ENCODE measurements around the gene LAMA5.

LAMA5 gene

DNA sequence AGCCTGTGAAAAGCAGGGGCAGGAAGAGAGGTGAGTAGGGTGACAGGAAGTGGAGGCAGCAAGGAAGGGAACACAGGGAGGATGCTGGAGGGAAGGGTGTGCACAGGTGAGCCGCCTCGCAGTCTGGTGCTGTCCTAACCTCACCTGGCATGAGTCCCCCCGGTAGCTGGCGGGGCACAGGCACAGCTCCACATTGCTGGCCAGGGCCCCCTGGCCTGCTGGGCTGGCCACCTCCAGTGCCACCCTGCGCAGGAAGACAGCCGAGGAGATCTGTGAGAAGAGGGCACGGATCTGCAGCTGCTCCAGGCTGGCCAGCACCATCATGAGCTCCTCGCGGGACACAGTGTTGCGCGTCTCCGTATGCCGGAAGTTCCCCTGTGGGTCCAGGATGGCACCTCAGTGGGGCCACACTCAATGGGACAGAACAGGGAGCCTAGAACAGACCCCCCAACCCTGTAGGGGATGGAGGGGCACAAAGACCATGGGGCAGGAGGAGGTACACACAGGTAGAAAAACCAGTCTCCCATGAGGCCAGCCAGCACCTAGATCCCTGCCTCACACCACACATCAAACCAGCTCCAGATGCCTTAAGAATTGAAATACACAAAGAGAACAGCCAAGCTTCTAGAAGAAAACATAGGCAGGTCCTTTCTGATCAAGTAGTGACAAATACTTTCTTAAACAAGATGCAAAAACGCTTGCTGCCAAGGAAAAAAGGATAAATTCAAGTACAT is 41.8 kb downstream of the LAMA5 start:
- DNase-seq = no peak

DNA sequence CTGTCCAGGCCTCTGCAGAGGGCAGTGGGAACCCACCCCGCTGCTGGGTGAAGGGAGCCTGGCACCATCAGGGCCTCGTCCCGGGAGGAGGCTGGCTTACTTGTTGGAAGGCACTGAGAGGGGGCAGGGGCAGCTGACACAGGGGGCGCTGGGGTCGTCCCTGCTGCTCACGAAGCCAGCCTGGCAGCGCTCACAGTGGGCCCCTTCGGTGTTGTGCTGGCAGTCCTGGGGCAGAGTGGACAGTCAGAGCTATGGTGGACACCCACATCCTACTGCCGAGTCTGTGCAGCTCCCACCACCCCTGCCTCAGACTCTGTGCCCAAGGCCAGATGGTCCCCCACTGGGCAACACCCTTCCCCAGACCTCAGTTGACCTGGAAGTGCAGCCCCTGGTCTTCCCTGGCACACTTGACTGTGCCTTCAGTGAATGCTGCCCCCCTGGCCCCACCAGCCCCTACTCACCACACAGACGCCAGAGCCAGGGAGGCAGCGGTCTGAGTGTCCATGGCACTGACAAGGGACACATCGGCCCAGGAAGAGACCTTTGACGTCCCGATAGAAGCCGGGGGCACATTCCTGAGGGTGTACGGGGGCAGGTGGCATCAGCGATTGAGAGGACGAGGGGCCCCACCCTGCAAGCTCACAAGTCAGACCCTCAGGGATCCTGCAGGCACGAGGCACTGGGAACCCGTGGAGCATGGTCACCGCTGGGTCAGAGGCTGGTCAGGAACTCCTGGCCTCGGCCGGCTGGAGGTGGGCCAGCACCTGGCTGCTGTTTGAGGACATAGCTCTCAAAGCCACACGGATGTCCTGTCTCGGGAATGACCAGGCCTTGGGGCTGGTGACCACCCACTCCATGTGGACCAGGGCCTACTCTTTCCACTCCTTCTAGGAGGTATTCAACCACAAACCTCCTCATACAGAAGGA is 42.9 kb downstream of the LAMA5 start:
- no peak for DNase-seq

DNA sequence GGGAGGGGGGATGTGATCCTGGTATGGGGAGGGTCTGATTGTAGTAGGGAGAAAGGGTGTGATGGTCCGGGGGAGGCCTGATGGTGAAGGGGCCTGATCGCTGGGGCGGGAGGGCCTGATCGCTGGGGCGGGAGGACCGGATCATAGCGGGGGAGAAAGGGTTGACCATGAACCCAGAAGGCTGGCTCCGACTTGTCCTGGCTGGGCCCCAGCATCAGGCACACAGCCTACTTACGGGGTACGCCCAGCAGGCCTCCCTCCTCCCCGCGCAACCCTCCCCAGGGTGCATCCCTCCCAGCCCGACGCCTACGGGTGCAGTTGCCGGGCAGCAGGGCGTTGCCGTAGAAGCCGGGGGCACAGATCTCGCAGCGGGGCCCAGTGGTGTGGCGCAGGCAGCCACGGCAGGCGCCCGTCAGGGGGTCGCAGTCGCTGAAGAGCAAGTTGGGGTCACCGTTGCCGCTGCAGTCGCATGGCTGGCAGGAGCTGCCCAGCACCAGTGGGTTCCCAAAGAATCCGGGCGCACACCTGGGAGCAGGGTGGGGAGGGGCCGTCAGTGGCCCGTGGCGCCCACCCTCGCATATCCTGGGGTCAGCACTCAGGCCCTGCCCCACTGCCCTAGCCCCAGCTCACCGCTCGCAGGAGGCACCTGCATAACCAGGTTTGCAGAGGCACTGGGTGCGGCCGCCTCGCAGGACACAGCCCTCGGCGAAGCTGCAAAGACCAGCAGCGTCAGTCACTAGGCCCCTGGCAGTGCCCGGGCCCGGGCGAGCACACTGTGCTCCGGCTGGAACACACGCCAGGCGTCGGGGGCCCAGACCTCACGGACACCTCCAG is 43.7 kb downstream of the LAMA5 start:
- no peak for DNase-seq

DNA sequence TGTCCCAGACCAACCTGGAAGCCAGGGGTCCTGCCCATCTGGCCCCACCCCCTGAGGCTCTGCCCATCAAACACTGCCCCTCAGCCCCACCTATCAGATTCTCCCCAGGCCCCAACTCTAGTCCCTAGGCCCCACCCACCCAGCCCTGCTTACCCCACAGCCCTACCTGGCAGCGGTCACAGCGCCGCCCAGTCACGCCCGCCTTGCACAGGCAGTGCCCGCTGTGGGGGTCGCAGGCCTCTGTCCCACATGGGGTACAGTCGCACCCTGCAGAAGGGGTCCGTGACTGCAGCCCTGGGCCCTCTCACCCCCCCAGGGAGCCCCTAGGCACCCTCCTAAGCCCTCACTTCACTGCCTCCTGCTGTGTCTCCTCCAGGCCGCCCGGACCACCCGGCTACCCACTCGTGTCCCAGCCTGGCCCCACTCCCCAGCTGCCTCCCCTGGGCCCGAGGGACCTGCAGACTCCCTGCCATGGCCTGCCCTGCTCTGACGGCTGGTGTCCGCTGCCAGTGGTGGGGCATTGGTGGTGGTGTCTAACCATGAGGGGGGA is 44.5 kb downstream of the LAMA5 start:
- DNase-seq = no peak

DNA sequence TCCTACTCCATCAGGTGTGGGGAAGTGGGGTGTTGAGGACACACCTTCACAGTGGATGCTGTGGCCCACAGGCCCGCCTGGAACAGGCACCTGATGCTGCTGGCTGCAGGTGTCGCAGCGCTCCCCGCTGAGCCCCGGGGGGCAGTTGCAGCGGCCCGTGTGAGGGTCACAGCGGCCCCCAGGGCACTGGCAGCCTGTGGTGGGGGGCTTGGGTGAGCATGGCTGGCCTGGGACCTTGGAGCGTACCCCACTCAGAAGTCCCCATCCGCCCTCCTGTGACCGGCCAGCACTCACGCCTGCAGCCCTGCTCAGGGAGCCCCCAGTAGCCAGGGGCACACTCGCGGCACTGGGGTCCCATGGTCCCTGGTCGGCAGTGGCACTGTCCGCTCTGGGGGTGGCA is 45.1 kb downstream of the LAMA5 start:
- DNase-seq = no peak

DNA sequence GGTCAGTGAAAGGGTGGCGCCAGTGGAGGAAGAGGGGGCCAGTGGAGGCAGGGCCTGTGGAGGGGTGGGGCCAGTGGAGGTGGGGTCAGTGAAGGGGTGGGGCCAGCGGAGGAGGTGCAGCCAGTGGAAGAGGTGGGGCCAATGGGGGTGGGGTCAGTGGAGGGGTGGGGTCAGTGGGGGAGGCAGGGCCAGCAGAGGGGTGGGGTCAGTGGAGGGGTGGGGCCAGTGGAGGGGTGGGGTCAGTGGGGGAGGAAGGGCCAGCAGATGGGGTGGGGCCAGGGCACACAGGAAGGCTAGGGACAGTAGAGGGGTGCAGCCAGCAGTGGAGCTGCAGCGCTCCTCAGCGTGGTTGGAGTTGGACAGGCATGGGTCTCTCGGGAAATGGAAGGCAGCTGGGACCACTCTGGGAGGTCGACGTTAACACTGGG is 45.6 kb downstream of the LAMA5 start:
- no peak for DNase-seq

DNA sequence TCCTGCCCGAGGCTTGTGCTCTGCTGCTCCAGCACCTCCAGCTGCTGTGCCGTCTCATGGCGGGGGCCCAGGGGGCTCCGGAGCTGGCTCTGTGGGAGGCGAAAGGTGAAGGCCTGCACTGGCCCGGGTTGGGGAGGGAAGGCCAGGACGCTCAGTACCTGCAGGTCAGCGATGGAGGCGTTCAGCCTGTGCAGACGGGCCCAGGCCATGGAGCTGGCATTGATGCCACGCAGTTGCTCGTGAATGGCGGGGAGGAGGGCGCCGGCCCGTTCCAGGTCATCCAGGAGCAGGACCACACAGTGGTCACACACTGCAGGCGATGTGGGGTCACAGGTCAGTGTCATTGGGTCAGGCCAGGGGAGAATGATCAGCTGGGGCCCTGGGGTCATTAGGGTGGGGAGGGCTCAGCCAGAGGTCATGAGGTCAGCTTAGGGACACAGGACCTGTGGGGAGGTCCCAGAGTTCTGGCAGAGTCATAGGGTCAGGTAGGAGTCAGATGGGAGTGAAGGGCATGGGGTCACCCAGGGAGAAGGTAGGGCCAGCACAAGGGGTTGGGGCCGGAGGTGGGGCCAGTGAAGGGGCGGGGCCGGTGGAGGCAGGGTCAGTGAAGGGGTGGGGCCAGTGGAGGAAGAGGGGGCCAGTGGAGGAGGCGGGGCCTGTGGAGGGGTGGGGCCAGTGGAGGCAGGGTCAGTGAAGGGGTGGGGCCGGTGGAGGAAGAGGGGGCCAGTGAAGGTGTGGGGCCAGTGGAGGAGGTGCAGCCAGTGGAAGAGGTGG is 46.3 kb downstream of the LAMA5 start:
- no peak for DNase-seq

DNA sequence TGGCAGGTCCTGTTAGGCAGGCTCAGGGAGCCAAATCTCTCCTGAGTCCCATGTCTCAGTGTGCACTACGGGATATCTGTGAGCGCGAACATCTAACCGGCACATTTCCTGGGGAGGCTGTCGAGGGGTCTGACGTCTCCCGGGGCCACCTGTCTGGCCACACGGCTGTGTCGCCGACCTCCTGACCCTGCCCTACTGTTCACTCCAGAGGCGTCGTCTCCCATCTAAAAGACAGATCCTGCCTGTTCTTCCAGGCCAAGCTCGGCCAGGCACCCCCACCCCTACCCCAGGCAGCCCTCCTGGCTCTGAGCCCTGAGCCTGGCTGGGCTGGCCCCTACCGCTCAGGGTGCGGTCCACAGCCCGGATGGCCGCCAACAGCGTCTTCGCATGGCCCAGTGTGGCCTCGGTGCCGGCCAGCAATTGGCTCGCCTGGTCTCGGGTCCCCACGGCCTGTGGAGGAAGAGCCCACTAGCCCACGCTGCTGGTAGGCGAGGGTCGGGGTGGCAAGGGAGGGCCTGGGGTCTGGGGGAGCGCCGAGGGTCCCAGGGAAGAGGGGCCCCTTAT is 47.7 kb downstream of the LAMA5 start:
- no peak for DNase-seq

DNA sequence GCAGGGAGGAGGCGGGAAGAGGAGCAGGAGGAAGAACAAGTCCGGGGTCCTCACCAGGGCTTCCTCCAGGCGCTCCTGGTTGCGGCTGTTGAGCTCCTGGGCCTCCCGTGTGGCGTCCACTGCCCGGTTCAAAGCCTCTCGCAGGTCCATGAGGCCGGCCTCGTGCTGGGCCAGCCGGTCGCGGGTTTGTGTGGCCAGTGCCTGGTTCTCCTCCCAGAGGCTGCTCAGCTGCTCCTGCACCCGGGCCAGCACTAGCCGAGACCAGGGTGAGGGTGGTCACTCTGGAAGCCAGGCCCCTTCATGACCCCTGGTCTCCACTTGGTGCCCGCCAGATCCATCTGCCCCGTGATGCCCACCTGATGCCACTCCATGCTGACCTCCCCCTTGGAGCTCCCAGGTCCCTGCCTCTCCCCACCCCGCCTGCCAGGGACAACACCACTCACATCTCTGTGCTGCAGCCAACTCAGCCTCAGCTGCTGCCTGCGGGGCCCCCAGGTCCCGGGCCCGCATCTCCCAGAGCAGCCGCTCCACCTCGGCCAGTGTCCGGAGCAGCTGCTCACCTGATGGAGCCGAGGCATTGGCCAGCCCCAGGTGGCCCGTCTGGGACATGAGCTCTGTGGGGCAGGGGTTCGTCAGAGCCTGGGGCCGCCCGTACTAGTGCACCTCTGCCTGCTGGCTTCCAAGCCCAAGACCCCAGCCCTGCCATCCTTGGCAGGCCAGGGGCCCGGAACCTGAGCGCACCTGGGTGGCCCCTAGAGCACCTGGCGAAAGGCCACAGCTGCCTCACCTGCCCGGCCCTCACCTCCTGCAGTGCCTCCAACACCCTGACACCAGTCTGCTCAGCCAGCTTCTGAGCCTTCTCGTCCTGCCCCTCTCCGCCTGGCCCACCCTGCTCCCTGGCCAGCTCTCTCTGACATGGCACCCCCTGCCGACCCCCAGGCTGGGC is 48.4 kb downstream of the LAMA5 start:
- no peak for DNase-seq

DNA sequence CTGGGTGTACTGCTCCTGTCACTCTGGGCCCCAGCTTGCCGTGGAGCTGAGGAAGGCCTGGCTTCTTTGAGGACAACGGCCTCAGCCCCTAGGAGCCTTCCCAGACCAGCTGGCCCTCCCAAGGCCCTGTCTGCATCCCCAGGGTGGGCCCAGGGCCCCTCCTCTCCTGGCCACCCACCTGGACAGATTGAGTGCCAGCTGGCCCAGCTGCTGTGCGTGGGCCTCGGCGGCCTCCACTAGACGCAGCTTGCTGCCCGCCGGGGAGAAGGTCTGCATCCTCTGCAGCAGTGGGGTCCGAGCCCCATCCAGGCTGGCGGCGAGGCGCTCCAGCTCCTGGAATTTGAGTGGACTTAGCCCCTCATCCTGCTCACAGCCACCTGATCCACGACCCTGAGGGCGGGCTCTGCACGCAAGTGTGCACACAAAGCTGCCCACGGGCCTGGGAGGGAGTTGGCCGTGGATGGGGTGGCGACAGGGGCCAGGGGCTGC is 49.9 kb downstream of the LAMA5 start:
- no peak for DNase-seq

DNA sequence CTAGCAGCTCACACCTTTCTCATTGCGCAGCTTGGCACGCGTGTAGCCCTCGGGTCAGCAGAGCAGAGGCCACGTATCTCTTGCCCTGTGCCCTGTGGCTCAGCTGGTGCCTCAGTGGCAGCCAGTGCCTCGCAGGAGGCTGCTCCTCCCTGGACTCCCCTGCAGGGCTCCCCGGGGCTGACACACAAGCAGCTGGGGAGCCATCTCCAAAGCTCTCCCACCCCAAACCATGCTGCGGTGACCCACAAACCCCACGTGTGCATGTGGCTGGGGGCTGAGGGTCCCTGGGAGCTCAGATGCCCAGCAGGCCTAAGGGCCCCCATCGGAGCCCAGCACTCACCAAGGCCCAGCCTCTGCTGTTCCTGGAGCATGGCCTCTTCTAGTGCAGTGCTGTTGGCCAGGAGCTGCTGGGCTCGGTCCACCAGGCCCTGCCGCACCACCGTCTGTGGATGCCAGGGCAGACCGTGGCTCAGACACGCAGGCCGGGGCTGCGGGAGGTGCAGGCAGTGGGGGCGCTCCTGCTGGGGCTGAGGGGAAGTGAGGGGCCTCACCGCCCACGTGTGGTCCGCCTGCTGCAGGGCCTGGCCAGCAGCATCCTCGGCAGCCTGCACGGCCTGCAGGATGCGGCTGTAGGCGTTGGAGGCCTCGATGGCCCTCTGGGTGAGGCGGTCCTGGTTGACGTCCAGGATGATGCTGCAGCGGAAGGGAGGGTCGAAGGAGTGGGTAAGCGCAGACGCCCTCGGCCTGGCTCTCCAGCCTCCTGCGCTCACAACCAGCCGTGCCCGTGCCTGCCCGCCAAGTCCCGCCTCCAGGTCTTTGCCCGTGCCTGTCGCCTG is 50.6 kb downstream of the LAMA5 start:
- no peak for DNase-seq

DNA sequence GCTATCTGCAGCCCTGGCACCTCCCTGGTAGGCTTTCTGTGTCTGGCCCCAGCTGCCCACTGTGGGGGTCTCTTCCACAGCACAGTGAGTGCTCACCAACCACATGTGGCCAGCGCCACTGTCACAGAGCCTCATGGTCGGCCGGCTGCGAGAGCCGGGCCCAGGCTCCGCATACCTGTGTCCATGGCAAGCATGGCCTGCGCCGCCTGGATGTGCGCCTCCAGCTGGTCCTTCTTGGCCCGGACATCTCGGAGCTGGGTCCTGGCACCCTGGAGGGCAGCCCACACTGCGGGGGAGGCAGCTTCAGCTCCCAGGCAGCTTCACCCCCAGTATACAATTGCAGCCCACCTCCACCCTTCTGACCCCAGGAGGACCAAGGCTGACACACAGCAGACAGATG is 51.3 kb downstream of the LAMA5 start:
- no peak for DNase-seq

DNA sequence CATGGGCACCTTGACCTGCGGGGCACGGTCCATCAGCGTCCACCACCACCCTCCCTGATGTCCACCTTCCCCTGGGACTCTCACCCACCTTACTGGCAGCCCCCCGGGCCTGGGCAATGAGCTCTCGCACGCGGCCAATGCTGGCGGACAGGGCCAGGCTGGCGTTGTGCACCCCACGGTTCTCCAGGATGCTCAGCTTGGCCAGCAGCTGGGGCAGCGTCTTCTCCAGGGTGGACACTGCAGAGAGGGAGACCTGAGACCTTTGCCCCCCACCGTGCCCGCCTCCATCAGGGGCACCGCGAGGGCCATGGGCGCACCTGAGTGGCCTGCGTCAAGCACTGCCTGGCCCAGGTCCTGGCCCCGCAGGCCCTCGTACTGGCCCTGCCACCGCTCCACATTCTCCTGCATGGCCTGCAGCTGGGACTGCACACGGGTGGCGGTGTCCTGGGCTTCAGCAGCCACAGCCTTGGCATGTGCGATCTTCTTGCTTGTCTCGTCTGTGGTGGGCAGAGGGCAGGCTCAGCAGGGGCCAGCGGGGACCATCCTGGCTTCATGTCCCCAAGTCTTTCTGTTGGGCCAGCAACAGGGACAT is 52.3 kb downstream of the LAMA5 start:
- no peak for DNase-seq

DNA sequence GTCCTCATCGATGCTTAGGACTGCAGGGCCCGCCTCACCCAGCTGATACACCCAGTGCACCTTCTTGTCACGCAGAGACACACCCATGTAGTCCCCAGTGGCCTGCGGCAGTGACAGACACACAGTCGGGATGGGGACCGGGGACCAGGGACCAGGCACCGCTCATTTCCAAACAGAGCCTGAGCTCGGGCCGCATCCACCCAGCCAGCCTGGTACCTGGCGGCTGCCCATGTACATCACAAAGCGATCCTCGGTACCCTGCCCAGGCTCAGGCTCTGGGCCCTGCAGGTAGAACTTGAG is 52.8 kb downstream of the LAMA5 start:
- no peak for DNase-seq

DNA sequence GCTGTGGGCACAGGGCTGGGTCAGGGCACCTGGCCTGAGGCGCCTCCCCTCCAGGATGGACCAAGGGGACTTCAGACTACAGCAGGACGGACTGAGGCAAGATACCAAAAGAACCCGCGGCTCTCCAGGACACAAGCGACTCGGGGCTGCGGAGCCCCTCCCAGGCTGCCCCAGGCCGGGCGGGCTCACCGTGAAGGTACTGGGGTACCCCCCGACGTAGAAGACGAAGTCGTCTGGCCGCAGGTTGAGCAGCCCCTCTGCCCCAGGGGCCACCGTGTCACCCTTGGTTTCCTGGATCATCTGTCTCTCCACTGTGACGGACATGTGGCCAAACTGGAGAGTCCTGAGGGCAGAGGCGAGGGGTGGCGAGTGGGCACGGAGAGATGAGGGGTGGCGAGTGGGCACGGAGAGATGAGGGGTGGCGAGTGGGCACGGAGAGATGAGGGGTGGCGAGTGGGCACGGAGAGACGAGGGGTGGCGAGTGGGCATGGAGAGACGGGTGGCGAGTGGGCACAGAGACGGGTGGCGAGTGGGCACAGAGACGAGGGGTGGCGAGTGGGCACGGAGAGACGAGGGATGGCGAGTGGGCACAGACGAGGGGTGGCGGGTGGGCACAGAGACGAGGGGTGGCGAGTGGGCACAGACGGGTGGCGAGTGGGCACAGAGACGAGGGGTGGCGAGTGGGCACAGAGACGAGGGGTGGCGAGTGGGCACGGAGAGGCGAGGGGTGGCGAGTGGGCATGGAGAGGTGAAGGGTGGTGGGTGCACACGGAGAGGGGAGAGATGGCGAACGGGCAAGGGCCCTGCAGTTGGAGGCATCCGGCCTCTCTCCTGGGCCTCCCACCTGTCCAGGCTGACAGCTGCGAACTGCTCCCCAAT is 53.4 kb downstream of the LAMA5 start:
- DNase-seq = no peak

DNA sequence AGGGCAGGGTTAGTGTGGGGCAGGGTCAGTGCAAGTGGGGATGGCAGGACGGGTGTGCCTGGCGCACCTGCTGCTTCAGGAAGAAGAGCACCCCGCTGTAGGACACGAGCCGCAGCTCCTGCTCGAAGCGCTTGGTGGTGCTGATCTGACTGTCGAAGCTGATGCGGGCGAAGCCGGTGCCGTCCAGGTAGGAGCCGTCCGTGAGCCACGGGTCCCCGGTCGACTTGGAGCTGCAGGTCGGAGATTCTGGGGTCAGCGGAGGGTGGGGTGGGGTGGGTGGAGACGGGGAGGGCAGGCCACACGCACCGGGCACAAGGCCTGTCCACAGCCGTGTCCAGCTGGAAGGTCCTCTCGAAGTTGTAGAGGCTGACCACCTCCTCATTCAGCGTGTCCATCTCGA is 54.1 kb downstream of the LAMA5 start:
- DNase-seq = no peak

DNA sequence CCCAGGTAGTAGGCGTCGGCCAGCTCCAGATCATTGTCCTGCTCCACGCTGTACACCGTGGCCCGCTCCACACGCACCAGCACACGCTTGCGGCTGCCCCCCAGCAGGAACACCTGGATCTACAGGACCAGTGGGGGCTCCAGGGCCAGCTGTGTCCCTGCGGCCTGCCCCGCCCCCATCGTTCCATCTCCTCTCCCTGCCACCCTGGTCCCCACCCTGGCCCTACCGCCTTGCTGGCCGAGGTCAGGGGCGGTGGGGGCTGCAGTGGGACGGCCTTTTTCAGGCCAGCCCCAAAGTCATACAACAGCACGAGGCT is 54.5 kb downstream of the LAMA5 start:
- DNase-seq = no peak
